A549 (cell line): ENCODE results near the gene HAX1.
"Not testable (repeated sequence)": the region's sequence is repeated elsewhere in the genome, so short reads cannot be mapped to it uniquely, and the experiment has no call there.

ENCODE experiments used
- CHD2 ChIP-seq: fragments of 150-350 bp; IDR thresholded peaks from 2 replicates; pipeline ENCODE4 v1.6.1; 2014; ENCODE audit warnings: low read length; ENCODE audit not compliant: partially characterized antibody
- SMC3 ChIP-seq: fragments of >200 bp; sonication (Bioruptor Twin); formaldehyde crosslinking; IDR thresholded peaks from 3 replicates; pipeline ENCODE4 v1.6.1; 2018; ENCODE audit warnings: inconsistent platforms
- TP53 ChIP-seq: fragments of 250-450 bp; sonication (Bioruptor Pico); IDR thresholded peaks from 2 replicates; pipeline ENCODE4 v1.5.0; 2021; ENCODE audit warnings: mild to moderate bottlenecking, moderate library complexity
- TF ChIP-seq, protein P1 (sequence below): fragments of >200 bp; sonication (Bioruptor Twin); formaldehyde crosslinking; IDR thresholded peaks from 3 replicates; pipeline ENCODE4 v1.5.1; 2016
- TF ChIP-seq, protein P2 (sequence below): fragments of 200-600 bp; sonication (generic); IDR thresholded peaks from 2 replicates; pipeline ENCODE4 v1.6.1; 2016; ENCODE audit warnings: antibody characterized with exemption, mild to moderate bottlenecking, moderate library complexity

DNA sequence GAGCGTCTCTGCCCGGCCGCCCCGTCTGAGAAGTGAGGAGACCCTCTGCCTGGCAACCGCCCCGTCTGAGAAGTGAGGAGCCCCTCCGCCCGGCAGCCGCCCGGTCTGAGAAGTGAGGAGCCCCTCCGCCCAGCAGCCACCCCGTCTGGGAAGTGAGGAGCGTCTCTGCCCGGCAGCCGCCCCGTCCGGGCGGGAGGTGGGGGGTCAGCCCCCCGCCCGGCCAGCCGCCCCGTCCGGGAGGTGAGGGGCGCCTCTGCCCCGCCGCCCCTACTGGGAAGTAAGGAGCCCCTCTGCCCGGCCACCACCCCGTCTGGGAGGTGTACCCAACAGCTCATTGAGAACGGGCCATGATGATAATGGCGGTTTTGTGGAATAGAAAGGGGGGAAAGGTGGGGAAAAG is 15.2 kb downstream of the HAX1 start:
- TF ChIP-seq, protein P1, sequence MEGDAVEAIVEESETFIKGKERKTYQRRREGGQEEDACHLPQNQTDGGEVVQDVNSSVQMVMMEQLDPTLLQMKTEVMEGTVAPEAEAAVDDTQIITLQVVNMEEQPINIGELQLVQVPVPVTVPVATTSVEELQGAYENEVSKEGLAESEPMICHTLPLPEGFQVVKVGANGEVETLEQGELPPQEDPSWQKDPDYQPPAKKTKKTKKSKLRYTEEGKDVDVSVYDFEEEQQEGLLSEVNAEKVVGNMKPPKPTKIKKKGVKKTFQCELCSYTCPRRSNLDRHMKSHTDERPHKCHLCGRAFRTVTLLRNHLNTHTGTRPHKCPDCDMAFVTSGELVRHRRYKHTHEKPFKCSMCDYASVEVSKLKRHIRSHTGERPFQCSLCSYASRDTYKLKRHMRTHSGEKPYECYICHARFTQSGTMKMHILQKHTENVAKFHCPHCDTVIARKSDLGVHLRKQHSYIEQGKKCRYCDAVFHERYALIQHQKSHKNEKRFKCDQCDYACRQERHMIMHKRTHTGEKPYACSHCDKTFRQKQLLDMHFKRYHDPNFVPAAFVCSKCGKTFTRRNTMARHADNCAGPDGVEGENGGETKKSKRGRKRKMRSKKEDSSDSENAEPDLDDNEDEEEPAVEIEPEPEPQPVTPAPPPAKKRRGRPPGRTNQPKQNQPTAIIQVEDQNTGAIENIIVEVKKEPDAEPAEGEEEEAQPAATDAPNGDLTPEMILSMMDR = not testable (repeated sequence)
- TF ChIP-seq CHD2; SMC3; TP53 (CRISPR knock-in tag): not testable (repeated sequence)
- TF ChIP-seq, protein P2, sequence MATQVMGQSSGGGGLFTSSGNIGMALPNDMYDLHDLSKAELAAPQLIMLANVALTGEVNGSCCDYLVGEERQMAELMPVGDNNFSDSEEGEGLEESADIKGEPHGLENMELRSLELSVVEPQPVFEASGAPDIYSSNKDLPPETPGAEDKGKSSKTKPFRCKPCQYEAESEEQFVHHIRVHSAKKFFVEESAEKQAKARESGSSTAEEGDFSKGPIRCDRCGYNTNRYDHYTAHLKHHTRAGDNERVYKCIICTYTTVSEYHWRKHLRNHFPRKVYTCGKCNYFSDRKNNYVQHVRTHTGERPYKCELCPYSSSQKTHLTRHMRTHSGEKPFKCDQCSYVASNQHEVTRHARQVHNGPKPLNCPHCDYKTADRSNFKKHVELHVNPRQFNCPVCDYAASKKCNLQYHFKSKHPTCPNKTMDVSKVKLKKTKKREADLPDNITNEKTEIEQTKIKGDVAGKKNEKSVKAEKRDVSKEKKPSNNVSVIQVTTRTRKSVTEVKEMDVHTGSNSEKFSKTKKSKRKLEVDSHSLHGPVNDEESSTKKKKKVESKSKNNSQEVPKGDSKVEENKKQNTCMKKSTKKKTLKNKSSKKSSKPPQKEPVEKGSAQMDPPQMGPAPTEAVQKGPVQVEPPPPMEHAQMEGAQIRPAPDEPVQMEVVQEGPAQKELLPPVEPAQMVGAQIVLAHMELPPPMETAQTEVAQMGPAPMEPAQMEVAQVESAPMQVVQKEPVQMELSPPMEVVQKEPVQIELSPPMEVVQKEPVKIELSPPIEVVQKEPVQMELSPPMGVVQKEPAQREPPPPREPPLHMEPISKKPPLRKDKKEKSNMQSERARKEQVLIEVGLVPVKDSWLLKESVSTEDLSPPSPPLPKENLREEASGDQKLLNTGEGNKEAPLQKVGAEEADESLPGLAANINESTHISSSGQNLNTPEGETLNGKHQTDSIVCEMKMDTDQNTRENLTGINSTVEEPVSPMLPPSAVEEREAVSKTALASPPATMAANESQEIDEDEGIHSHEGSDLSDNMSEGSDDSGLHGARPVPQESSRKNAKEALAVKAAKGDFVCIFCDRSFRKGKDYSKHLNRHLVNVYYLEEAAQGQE = not testable (repeated sequence)
